ENCODE results near the gene PDYN.

GRCh38 chr20:1961374-1961773 is 32.5 kb downstream of the PDYN start:
- no peak for TF ChIP-seq POLR2A (IDR thresholded peaks at IDR 0.05; ENCODE audit: low read length)
- TF ChIP-seq GATA1 (IDR thresholded peaks at IDR 0.05; ENCODE audit: low read depth, low read length): no peak
